Keratinocyte (primary cell): ENCODE results near the gene MAP3K4.

Experiments used
- CTCF ChIP-seq, 3 experiments: IDR thresholded peaks in 1 of 3; conservative IDR thresholded peaks in 1 of 3; optimal IDR thresholded peaks in 1 of 3; 2 replicates in 2 of 3; 3 replicates in 1 of 3; pipeline versions ENCODE3 to v1.5.1; 2011; ENCODE audit warnings: low read length in 3 of 3, mild to moderate bottlenecking in 3 of 3, moderate library complexity in 2 of 3, control low read depth in 1 of 3, inconsistent platforms in 1 of 3; ENCODE audit not compliant: insufficient read depth in 2 of 3; ENCODE audit errors: extremely low read depth in 1 of 3
- EZH2 ChIP-seq: IDR thresholded peaks from one replicate; pipeline ENCODE4 v1.6.1; 2012; ENCODE audit warnings: inconsistent platforms, mild to moderate bottlenecking, low read length, moderate library complexity

GRCh38 chr6:161003336-161003735 lies 11.8 kb downstream of the MAP3K4 start:
- no peak for TF ChIP-seq CTCF (optimal IDR thresholded peaks at IDR 0.05 in 1 of 3, IDR thresholded peaks at IDR 0.05 in 1 of 3, conservative IDR thresholded peaks at IDR 0.05 in 1 of 3; ENCODE audit: extremely low read depth in 1 of 3, insufficient read depth in 2 of 3, low read length in 3 of 3)
- TF ChIP-seq EZH2, result no peak
